T follicular helper cell (primary cell): ENCODE measurements around the gene SLX9.

Experiments
- DNase-seq: peaks from one replicate; pipeline ENCODE4 v3.0.0-alpha.2; 2020; ENCODE audit warnings: low read depth
- total RNA-seq, 2 experiments: gene quantifications; one replicate each; lab custom pipeline; 2026; lab: John Stamatoyannopoulos, UW

The SLX9 gene
- total RNA-seq: 13.3 to 41.6 reads per million in 2 experiments

- peak; percentile 66 for DNase-seq
Observed at GRCh38 chr21:44939532-44940115, at the start of gene SLX9. Gene SLX9 (plus strand): TSS chr21:44940029. CDS start chr21:44940058, 29 bp downstream.

GRCh38 chr21:44890338-44890931 lies 49.4 kb upstream of the SLX9 start:
- no peak for DNase-seq

GRCh38 chr21:44890961-44891541 lies 48.8 kb upstream of the SLX9 start:
- no peak for DNase-seq

GRCh38 chr21:44891631-44892031 lies 48.2 kb upstream of the SLX9 start:
- DNase-seq: no peak

GRCh38 chr21:44892095-44892494 lies 47.7 kb upstream of the SLX9 start:
- DNase-seq: no peak

GRCh38 chr21:44892536-44893277 lies 47.1 kb upstream of the SLX9 start:
- peak; percentile 69 for DNase-seq

- no peak for DNase-seq
Observed at GRCh38 chr21:44893278-44893556, 46.6 kb upstream of the SLX9 start.

- no peak for DNase-seq
Observed at GRCh38 chr21:44893948-44894656, 45.7 kb upstream of the SLX9 start.

- DNase-seq: no peak
Observed at GRCh38 chr21:44894687-44895302, 45.0 kb upstream of the SLX9 start.

- DNase-seq: no peak
Observed at GRCh38 chr21:44895859-44896258, 44.0 kb upstream of the SLX9 start.

- no peak for DNase-seq
Observed at GRCh38 chr21:44896561-44897286, 43.1 kb upstream of the SLX9 start.

GRCh38 chr21:44897326-44898010 lies 42.4 kb upstream of the SLX9 start:
- DNase-seq: no peak

- no peak for DNase-seq
Observed at GRCh38 chr21:44898011-44898488, 41.8 kb upstream of the SLX9 start.

- no peak for DNase-seq
Observed at GRCh38 chr21:44898851-44899767, 40.7 kb upstream of the SLX9 start.

- no peak for DNase-seq
Observed at GRCh38 chr21:44899768-44900558, 39.9 kb upstream of the SLX9 start.

GRCh38 chr21:44900559-44901251 lies 39.1 kb upstream of the SLX9 start:
- no peak for DNase-seq

- no peak for DNase-seq
Observed at GRCh38 chr21:44901391-44902074, 38.3 kb upstream of the SLX9 start.
